ENCODE results near the gene SUN5. TPM values are rescaled to one million over a fixed set of nuclear protein-coding genes. Genes with fewer than 3 reads are reported as not detected.

Gene SUN5
- total RNA-seq, 4 donors from 2014 or later = not detected

DNA sequence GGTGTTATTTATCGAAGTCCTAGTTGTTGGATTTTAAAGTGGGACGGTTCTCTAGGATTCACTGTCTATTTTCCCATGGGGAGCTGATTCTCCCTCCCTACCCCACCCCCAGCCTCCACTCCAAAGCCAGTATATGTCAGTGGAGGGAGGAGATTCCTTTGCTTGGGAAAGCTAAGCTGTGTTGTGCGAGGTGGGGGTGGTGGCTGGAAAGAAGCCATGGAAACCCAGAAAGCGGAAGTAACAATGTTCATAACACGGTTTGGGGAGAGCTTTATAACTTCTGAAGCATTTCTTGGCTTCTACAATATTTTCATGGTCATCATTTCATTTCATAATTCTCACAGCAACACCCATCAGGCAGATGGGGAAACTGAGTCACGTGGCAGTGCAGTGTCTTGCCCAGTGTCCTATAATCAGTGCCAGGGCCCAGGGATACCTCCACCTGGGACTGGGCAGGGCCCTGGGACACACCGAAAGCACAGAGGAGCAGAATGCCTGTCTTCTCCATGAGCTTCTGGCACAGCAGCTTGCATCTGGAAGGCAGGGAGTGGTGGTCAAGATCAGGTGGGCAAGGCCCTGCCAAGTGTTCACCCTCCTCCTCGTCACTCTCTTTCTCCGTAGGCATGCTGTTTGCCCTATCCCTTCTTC, 4.5 kb downstream of the SUN5 start:
- no peaks in the 10 kb centered on the region for H3K27me3 ChIP-seq
- no peaks in the 10 kb centered on the region for H3K36me3 ChIP-seq
- no peak overlapping the region for H3K27ac ChIP-seq
- H3K4me1 ChIP-seq = no peaks in the 10 kb centered on the region
- no peaks in the 10 kb centered on the region for H3K9me3 ChIP-seq
- no peak for TF ChIP-seq POLR2A (IDR thresholded peaks at IDR 0.05)
- TF ChIP-seq CTCF (IDR thresholded peaks at IDR 0.05) = no peak
- no peak overlapping the region for H3K4me3 ChIP-seq
- intact Hi-C loops (cut with DNase I; ENCODE audit: low total_unique reads) = no loop called here
- no peak for DNase-seq

GRCh38 chr20:32997431-32997830, 6.8 kb downstream of the SUN5 start:
- H3K4me1 ChIP-seq = no peaks in the 10 kb centered on the region
- TF ChIP-seq CTCF (IDR thresholded peaks at IDR 0.05) (no peak), POLR2A (IDR thresholded peaks at IDR 0.05) (no peak)
- intact Hi-C loops (cut with DNase I; ENCODE audit: low total_unique reads) = no loop called here
- DNase-seq = no peak
- no peak overlapping the region for H3K27ac ChIP-seq
- H3K36me3 ChIP-seq = no peaks in the 10 kb centered on the region
- H3K27me3 ChIP-seq = no peaks in the 10 kb centered on the region
- H3K9me3 ChIP-seq = no peaks in the 10 kb centered on the region
- no peak overlapping the region for H3K4me3 ChIP-seq

GRCh38 chr20:32995802-32996201, 8.4 kb downstream of the SUN5 start:
- no peak for TF ChIP-seq POLR2A (IDR thresholded peaks at IDR 0.05)
- no peak for TF ChIP-seq CTCF (IDR thresholded peaks at IDR 0.05)
- Histone ChIP-seq H3K27ac (no peak overlapping the region), H3K36me3 (no peaks in the 10 kb centered on the region), H3K4me1 (no peaks in the 10 kb centered on the region), H3K27me3 (no peaks in the 10 kb centered on the region), H3K4me3 (no peak overlapping the region), H3K9me3 (no peaks in the 10 kb centered on the region)
- DNase-seq = no peak
- intact Hi-C loops (cut with DNase I; ENCODE audit: low total_unique reads) = no loop called here

DNA sequence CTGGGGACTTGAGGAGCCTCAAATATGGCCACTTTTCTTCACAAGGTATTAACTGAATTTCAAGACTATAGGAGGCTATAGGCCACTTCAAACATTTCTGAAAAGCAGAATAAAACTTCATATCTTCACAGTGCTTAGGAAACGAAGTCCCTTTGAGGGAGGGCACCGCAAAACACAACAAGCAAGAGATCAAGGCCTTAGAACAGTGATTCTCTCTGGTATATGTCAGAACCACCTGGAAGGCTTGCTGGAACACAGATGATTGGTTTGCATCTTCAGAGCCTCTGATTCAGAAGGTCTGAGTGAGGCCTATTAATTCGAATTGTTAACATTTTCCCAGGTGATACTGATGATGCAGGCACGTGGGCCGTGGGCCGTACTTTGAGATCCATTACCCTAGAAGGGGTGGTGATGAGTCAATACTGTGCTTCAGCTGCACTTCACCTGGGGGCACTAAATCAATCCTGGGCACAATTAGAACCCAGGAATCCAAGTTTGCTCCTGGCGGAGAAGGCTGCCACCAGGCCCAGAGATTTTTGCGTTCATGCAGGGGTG, 10.7 kb downstream of the SUN5 start:
- no peak overlapping the region for H3K4me3 ChIP-seq
- H3K4me1 ChIP-seq = no peaks in the 10 kb centered on the region
- TF ChIP-seq POLR2A (IDR thresholded peaks at IDR 0.05) (no peak), CTCF (IDR thresholded peaks at IDR 0.05) (no peak)
- no peak for DNase-seq
- no peaks in the 10 kb centered on the region for H3K27me3 ChIP-seq
- no peak overlapping the region for H3K27ac ChIP-seq
- no peaks in the 10 kb centered on the region for H3K9me3 ChIP-seq
- H3K36me3 ChIP-seq = no peaks in the 10 kb centered on the region
- intact Hi-C loops (cut with DNase I; ENCODE audit: low total_unique reads) = no loop called here

DNA sequence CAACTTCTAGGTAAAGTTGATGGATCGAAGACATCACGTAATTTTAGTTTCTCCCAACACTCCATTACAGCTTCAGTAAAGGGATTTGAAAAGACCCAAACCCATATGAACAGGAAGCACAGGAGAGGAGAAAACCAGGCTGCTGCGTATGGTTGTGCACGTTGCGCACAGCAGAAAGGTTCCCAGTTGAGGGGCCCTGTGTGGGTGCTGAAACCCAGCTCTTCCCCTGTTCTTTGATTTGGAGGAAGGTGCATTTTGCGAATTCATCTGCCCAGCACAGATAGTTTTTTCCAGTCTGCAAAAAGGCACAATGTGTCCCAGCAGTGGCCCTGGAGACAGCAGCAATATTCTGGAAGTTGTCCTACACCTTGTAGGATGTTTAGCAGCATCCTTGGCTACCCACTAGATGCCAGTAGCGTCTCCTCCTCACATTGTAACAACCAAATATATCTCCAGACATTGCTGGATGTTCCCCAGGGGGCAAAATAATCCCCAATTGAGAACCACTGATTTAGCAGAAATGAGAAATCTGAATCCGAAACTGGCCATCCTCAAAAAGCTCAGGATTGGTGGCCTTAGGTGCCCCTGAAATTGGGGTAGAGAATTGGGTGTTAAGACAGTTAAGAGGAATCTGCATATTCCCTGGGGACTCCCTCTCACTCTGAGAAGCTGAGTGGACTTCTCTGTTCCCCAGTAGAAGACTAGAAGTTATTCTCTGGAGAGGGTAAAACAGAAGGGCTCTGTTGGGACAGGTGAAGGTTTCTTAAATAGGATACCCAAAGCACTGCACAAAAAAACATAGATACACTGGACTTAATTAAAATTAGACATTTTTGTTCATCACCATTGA, 12.2 kb downstream of the SUN5 start:
- H3K36me3 ChIP-seq = no peaks in the 10 kb centered on the region
- H3K9me3 ChIP-seq = no peaks in the 10 kb centered on the region
- H3K4me1 ChIP-seq = no peaks in the 10 kb centered on the region
- intact Hi-C loops (cut with DNase I; ENCODE audit: low total_unique reads) = no loop called here
- H3K27ac ChIP-seq = no peak overlapping the region
- H3K27me3 ChIP-seq = no peaks in the 10 kb centered on the region
- DNase-seq = no peak
- no peak overlapping the region for H3K4me3 ChIP-seq
- TF ChIP-seq CTCF (IDR thresholded peaks at IDR 0.05) (no peak), POLR2A (IDR thresholded peaks at IDR 0.05) (no peak)

All from uterus (tissue), 4 donors.